T47D (cell line): ENCODE results near the gene TRIM73.
"Not testable (repeated sequence)": the region's sequence is repeated elsewhere in the genome, so short reads cannot be mapped to it uniquely, and the experiment has no call there.

Source experiments
- DNase-seq, 2 experiments: peaks; one replicate each; pipeline versions ENCODE4 v3.0.0 to v3.0.0-alpha.2; 2011 to 2012; ENCODE audit warnings: low read depth in 1 of 2, low spot score in 1 of 2
- in situ Hi-C: cut with HindIII; loops from 2 replicates; pipeline ENCODE4 v1.10.0; 2016; ENCODE audit warnings: low sequenced_read_pairs, low pct_unique_long_range_greater_than_20kb

Gene TRIM73

GRCh38 chr7:75395329-75395728 is at the start of gene TRIM73:
TRIM73 (plus strand) TSS chr7:75395629; CDS start chr7:75398934, 3,305 bp downstream.
- in situ Hi-C loops, DNase-seq: not testable (repeated sequence)

GRCh38 chr7:75358671-75359541 is 36.5 kb upstream of the TRIM73 start:
- in situ Hi-C loops, DNase-seq: not testable (repeated sequence)

GRCh38 chr7:75359542-75359848 is 35.9 kb upstream of the TRIM73 start:
- in situ Hi-C loops, result not testable (repeated sequence)

GRCh38 chr7:75364079-75364478 is 31.4 kb upstream of the TRIM73 start:
- DNase-seq, in situ Hi-C loops: not testable (repeated sequence)

More at GRCh38 chr7:75359542-75359848, 35.9 kb upstream of the TRIM73 start:
- DNase-seq, result not testable (repeated sequence)

- DNase-seq, in situ Hi-C loops: not testable (repeated sequence)
These were observed 28.8 kb upstream of the TRIM73 start for GRCh38 chr7:75366643-75367042.

- in situ Hi-C loops, result not testable (repeated sequence)
These were observed 28.1 kb upstream of the TRIM73 start for GRCh38 chr7:75367313-75367712.

GRCh38 chr7:75374144-75374518 is 21.3 kb upstream of the TRIM73 start:
- in situ Hi-C loops, DNase-seq: not testable (repeated sequence)

More at GRCh38 chr7:75367313-75367712, 28.1 kb upstream of the TRIM73 start:
- DNase-seq, result not testable (repeated sequence)

- DNase-seq, in situ Hi-C loops: not testable (repeated sequence)
These were observed 20.7 kb upstream of the TRIM73 start for GRCh38 chr7:75374519-75375317.

GRCh38 chr7:75393194-75393593 is 2.2 kb upstream of the TRIM73 start:
- DNase-seq, in situ Hi-C loops: not testable (repeated sequence)

- in situ Hi-C loops, DNase-seq: not testable (repeated sequence)
These were observed 2.4 kb downstream of the TRIM73 start for GRCh38 chr7:75397865-75398264.

GRCh38 chr7:75398771-75399700 is 3.6 kb downstream of the TRIM73 start:
- DNase-seq, in situ Hi-C loops: not testable (repeated sequence)

- in situ Hi-C loops, DNase-seq: not testable (repeated sequence)
These were observed 5.1 kb downstream of the TRIM73 start for GRCh38 chr7:75400575-75400974.

GRCh38 chr7:75403455-75404443 is 8.3 kb downstream of the TRIM73 start:
- in situ Hi-C loops, DNase-seq: not testable (repeated sequence)

- in situ Hi-C loops, DNase-seq: not testable (repeated sequence)
These were observed 9.2 kb downstream of the TRIM73 start for GRCh38 chr7:75404663-75405062.

GRCh38 chr7:75409880-75410822 is 14.7 kb downstream of the TRIM73 start:
- DNase-seq, in situ Hi-C loops: not testable (repeated sequence)

GRCh38 chr7:75410823-75411173 is 15.4 kb downstream of the TRIM73 start:
- in situ Hi-C loops, DNase-seq: not testable (repeated sequence)
